ENCODE data around the gene KCNH6. TPM values are rescaled to one million over a fixed set of nuclear protein-coding genes. Genes with fewer than 3 reads are reported as not detected.

The KCNH6 gene
- total RNA-seq, 1 experiment from 2014 or later = not detected

DNA sequence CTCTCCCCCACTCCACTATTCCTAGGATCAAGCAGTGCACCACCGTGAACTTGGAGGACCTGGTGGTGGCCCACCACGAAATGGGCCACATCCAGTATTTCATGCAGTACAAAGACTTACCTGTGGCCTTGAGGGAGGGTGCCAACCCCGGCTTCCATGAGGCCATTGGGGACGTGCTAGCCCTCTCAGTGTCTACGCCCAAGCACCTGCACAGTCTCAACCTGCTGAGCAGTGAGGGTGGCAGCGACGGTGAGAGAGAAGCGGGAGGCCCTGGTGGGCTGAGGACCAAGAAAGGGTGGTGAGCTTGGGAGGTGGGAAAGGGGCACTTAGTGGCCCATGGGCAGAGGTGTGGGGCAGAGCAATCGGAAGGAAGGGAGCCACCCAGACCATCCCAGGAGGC is 29.7 kb upstream of the KCNH6 start:
- intact Hi-C loops (cut with micrococcal nuclease; ENCODE audit: unreplicated experiment) = no loop called here
- Histone ChIP-seq H3K9me3 (ENCODE audit: low read depth, low read length, poor library complexity, severe bottlenecking) (no peaks in the 10 kb centered on the region), H3K27me3 (replicated peaks; ENCODE audit: insufficient read depth, low read depth, low read length, poor library complexity) (no peaks in the 10 kb centered on the region), H3K27ac (ENCODE audit: low read depth, low read length, poor library complexity, severe bottlenecking) (no peak overlapping the region), H3K36me3 (ENCODE audit: insufficient read depth, low read length, poor library complexity, severe bottlenecking) (no peaks in the 10 kb centered on the region), H3K4me3 (ENCODE audit: low read depth, low read length, poor library complexity, severe bottlenecking) (no peak overlapping the region), H3K4me1 (ENCODE audit: insufficient read depth, low read length, poor library complexity, severe bottlenecking) (no peaks in the 10 kb centered on the region)
- CTCF ChIA-PET = no interaction called here
- no TSS peak for BruUV-seq (replicated peaks)
- POLR2A ChIA-PET (ENCODE audit: low non-redundant PET) = no interaction called here
- DNase-seq (ENCODE audit: low spot score) = no peak
- no peak for TF ChIP-seq EZH2 (IDR thresholded peaks at IDR 0.05; ENCODE audit: borderline replicate concordance, low read depth, low read length, poor library complexity, severe bottlenecking)
- TF ChIP-seq CTCF (conservative IDR thresholded peaks at IDR 0.05; ENCODE audit: low read depth, low read length) = no peak

GRCh38 chr17:63494300-63494928 is 28.7 kb upstream of the KCNH6 start:
- CTCF ChIA-PET = no interaction called here
- Histone ChIP-seq H3K36me3 (ENCODE audit: insufficient read depth, low read length, poor library complexity, severe bottlenecking) (no peaks in the 10 kb centered on the region), H3K27ac (ENCODE audit: low read depth, low read length, poor library complexity, severe bottlenecking) (no peak overlapping the region), H3K4me3 (ENCODE audit: low read depth, low read length, poor library complexity, severe bottlenecking) (no peak overlapping the region), H3K4me1 (ENCODE audit: insufficient read depth, low read length, poor library complexity, severe bottlenecking) (no peaks in the 10 kb centered on the region), H3K27me3 (replicated peaks; ENCODE audit: insufficient read depth, low read depth, low read length, poor library complexity) (no peaks in the 10 kb centered on the region), H3K9me3 (ENCODE audit: low read depth, low read length, poor library complexity, severe bottlenecking) (no peaks in the 10 kb centered on the region)
- intact Hi-C loops (cut with micrococcal nuclease; ENCODE audit: unreplicated experiment) = no loop called here
- POLR2A ChIA-PET (ENCODE audit: low non-redundant PET) = no interaction called here
- BruUV-seq (replicated peaks) = no TSS peak
- TF ChIP-seq CTCF (conservative IDR thresholded peaks at IDR 0.05; ENCODE audit: low read depth, low read length) (no peak), EZH2 (IDR thresholded peaks at IDR 0.05; ENCODE audit: borderline replicate concordance, low read depth, low read length, poor library complexity, severe bottlenecking) (no peak)
- DNase-seq (ENCODE audit: low spot score) = no peak

DNA sequence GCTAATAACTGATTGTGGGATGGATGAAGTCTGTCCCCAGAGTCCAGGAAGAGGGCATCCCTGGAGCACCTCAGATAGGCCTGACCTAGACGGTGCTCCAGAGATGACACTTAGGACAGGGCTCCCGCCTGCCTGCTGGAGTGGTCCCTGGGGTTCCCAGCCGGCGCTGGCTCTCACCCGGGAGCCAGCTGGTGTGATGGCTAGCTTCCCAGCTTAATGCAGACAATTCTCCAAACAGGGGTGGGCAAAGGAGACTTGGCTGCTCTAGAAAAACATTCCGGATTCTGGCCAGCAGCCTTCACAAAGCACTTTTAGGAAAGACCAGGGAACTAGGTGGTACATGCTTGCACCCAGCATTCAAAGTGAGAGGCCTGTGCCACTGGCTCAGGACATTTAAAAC is 27.7 kb upstream of the KCNH6 start:
- no peak for DNase-seq (ENCODE audit: low spot score)
- H3K27ac ChIP-seq (ENCODE audit: low read depth, low read length, poor library complexity, severe bottlenecking) = no peak overlapping the region

More for the DNA sequence above, 27.7 kb upstream of the KCNH6 start:
- intact Hi-C loops (cut with micrococcal nuclease; ENCODE audit: unreplicated experiment) = no loop called here
- no peaks in the 10 kb centered on the region for H3K9me3 ChIP-seq (ENCODE audit: low read depth, low read length, poor library complexity, severe bottlenecking)
- ChIA-PET CTCF (no interaction called here), POLR2A (ENCODE audit: low non-redundant PET) (no interaction called here)
- TF ChIP-seq EZH2 (IDR thresholded peaks at IDR 0.05; ENCODE audit: borderline replicate concordance, low read depth, low read length, poor library complexity, severe bottlenecking) (no peak), CTCF (conservative IDR thresholded peaks at IDR 0.05; ENCODE audit: low read depth, low read length) (no peak)
- H3K4me3 ChIP-seq (ENCODE audit: low read depth, low read length, poor library complexity, severe bottlenecking) = no peak overlapping the region
- H3K36me3 ChIP-seq (ENCODE audit: insufficient read depth, low read length, poor library complexity, severe bottlenecking) = no peaks in the 10 kb centered on the region
- no TSS peak for BruUV-seq (replicated peaks)
- H3K4me1 ChIP-seq (ENCODE audit: insufficient read depth, low read length, poor library complexity, severe bottlenecking) = no peaks in the 10 kb centered on the region
- no peaks in the 10 kb centered on the region for H3K27me3 ChIP-seq (replicated peaks; ENCODE audit: insufficient read depth, low read depth, low read length, poor library complexity)

Data from A673 (cell line).